Measurements from ENCODE around the gene SLMAP.

SLMAP gene

DNA sequence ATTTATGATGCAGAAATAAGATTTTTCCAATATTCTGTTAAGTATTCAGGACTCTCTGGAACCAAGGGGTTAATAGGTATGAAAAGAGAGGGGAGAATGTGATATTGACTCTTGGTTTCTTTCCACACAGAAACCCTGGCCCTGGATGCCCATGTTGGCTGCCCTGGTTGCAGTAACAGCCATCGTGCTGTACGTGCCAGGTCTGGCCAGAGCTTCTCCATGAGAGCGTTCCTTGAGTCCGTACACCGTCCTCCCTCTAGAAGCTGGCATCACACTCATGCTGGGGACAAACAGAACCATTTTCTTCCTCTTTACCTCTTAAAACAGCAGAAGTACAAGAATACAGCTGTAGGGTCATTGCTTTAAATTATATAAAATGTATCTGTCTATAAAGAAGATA is 171.1 kb downstream of the SLMAP start:
- no peak overlapping the region for H3K4me3 ChIP-seq (ENCODE audit: control insufficient read depth, low read depth, low read length)
- no peak for DNase-seq (ENCODE audit: low read depth)
- TF ChIP-seq, protein P1, sequence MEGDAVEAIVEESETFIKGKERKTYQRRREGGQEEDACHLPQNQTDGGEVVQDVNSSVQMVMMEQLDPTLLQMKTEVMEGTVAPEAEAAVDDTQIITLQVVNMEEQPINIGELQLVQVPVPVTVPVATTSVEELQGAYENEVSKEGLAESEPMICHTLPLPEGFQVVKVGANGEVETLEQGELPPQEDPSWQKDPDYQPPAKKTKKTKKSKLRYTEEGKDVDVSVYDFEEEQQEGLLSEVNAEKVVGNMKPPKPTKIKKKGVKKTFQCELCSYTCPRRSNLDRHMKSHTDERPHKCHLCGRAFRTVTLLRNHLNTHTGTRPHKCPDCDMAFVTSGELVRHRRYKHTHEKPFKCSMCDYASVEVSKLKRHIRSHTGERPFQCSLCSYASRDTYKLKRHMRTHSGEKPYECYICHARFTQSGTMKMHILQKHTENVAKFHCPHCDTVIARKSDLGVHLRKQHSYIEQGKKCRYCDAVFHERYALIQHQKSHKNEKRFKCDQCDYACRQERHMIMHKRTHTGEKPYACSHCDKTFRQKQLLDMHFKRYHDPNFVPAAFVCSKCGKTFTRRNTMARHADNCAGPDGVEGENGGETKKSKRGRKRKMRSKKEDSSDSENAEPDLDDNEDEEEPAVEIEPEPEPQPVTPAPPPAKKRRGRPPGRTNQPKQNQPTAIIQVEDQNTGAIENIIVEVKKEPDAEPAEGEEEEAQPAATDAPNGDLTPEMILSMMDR (IDR thresholded peaks at IDR 0.05; ENCODE audit: control insufficient read depth, insufficient read depth, low read depth, low read length, missing control alignments), result no peak

DNA sequence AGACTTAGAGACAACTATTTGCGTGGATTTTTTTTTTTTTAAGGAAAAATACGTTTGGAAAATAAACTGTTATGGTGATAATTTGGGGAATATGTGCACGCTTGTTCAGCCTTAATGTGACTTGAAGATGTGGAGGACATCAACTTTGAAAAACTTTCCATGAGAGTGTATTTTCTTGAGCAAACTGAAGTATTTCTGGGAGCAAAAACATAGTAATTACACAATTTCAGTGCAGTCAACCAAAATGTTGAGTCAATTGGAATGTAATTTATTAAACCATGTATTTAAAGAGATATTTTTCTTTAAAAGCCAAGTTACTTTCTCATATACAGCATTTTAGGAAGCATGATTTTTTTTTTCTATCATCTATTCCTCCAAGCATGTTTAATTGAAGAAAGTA is 171.8 kb downstream of the SLMAP start:
- no peak overlapping the region for H3K4me3 ChIP-seq (ENCODE audit: control insufficient read depth, low read depth, low read length)
- TF ChIP-seq, protein P1 (IDR thresholded peaks at IDR 0.05; ENCODE audit: control insufficient read depth, insufficient read depth, low read depth, low read length, missing control alignments), result no peak
- no peak for DNase-seq (ENCODE audit: low read depth)

DNA sequence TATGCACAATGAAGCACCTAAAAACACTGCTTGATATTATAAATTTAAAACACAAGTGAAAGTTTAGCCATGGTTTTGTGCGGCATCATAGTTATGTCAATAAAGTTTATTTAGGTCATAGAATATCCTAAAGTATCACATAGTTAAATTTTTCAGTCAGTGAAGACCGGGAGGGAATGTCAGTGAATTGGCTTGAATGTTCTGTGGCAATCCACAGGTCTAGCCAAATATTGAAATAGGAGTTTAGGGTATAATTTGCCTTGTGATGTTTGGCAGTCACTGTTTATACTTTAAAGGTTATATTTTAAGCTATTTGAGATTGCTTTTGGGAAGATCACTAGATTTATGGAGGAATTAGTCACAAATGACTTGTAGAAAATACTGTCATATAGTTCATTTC is 172.4 kb downstream of the SLMAP start:
- TF ChIP-seq, protein P1 (IDR thresholded peaks at IDR 0.05; ENCODE audit: control insufficient read depth, insufficient read depth, low read depth, low read length, missing control alignments), result no peak
- DNase-seq (ENCODE audit: low read depth), result no peak
- no peak overlapping the region for H3K4me3 ChIP-seq (ENCODE audit: control insufficient read depth, low read depth, low read length)

DNA sequence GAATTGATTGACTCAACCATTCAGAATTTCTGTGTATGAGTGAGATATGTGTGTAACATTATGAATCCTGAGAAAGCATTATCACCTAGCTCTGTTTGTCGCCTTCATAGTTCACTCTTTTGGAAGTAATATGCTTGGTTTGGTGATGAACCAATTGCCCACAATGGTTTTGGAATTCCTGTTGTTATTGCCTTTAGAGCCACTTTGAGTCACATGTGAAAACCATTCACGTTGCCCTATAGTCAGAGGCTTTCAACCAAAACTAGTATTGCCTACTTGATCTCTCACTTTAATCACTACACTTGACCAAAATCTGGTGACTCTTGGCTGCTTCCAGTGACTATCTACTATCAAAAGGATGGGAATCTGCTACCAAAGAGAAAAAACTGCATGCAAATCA is 173.9 kb downstream of the SLMAP start:
- TF ChIP-seq, protein P1 (IDR thresholded peaks at IDR 0.05; ENCODE audit: control insufficient read depth, insufficient read depth, low read depth, low read length, missing control alignments), result no peak
- no peak for DNase-seq (ENCODE audit: low read depth)
- no peak overlapping the region for H3K4me3 ChIP-seq (ENCODE audit: control insufficient read depth, low read depth, low read length)

DNA sequence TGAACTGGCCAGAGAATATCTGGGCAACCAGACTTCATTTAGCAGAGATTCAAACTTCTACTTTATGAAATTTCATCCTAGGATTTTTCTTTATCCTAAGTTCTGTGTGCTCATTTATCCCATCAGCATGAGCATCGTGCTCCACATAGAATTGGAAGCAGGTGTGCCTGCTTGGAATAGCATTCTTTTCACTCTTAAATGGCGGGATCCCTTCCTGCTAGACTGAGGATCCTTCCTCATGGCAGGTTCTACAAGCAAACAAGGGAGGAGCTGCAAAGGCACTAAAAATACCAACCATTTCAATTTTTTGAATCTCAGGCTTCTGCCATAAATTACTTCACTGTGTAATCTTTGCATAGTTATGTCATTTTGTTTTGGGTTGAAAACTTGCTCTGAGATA is 177.5 kb downstream of the SLMAP start:
- DNase-seq (ENCODE audit: low read depth), result no peak
- H3K4me3 ChIP-seq (ENCODE audit: control insufficient read depth, low read depth, low read length), result no peak overlapping the region
- TF ChIP-seq, protein P1 (IDR thresholded peaks at IDR 0.05; ENCODE audit: control insufficient read depth, insufficient read depth, low read depth, low read length, missing control alignments), result no peak

DNA sequence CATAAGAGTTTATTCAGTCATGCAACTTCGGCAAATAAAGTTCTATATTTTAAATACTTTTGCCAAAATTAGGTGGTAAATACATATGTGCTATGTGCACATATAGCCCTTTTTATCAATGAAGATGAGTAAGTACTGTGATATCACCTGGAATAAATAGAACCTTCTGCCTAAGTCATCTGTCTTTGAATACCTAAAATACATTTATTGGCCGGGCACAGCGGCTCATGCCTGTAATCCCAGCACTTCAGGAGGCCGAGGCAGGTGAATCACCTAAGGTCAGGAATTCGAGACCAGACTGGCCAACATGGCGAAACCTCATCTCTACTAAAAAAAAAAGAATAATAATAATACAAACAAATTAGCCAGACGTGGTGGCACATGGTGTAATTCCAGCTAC is 178.3 kb downstream of the SLMAP start:
- no peak for DNase-seq (ENCODE audit: low read depth)
- TF ChIP-seq, protein P1 (IDR thresholded peaks at IDR 0.05; ENCODE audit: control insufficient read depth, insufficient read depth, low read depth, low read length, missing control alignments), result no peak
- H3K4me3 ChIP-seq (ENCODE audit: control insufficient read depth, low read depth, low read length), result no peak overlapping the region

DNA sequence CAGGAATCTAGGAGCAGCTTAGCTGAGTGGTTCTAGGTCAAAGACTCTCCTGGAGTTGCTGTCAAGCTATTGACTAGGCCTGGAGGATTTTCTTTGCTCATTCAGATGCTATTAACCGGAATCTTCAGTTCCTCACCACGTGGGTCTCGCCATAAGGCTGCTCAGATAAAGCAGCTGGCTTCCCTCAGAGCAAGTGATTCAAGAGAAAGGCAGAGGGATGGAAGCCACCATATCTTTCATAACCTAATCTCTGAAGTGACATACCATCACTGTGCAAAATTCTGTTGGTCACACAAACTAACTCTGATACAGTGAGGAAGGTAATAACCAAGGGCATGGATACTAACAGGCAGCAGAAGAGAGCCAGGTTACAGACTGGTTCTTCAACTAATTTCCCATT is 179.4 kb downstream of the SLMAP start:
- H3K4me3 ChIP-seq (ENCODE audit: control insufficient read depth, low read depth, low read length), result no peak overlapping the region
- TF ChIP-seq, protein P1 (IDR thresholded peaks at IDR 0.05; ENCODE audit: control insufficient read depth, insufficient read depth, low read depth, low read length, missing control alignments), result no peak
- DNase-seq (ENCODE audit: low read depth), result no peak

All from AG09309 (cell line).